ENCODE measurements around the gene TPX2.

TPX2 gene

GRCh38 chr20:31723319-31724078 is 15.6 kb upstream of the TPX2 start (continued):
- TF ChIP-seq BCL6B (tag by site-specific recombination; IDR thresholded peaks at IDR 0.05) (no peak), ZBTB44 (tag by site-specific recombination; IDR thresholded peaks at IDR 0.05) (0 out of 2 replicates have a peak, but pooled peaks have one; percentile 16), RBAK (tag by site-specific recombination; IDR thresholded peaks at IDR 0.05) (no peak), ZNF112 (tag by site-specific recombination; IDR thresholded peaks at IDR 0.05) (no peak), ZNF704 (tag by site-specific recombination; IDR thresholded peaks at IDR 0.05) (no peak), INSM2 (tag by site-specific recombination; IDR thresholded peaks at IDR 0.05) (0 out of 2 replicates have a peak, but pooled peaks have one; percentile 14), ZNF555 (tag by site-specific recombination; conservative IDR thresholded peaks at IDR 0.05) (no peak), FEZF1 (tag by site-specific recombination; IDR thresholded peaks at IDR 0.05) (no peak), EGR2 (tag by site-specific recombination; IDR thresholded peaks at IDR 0.05; ENCODE audit: low read depth) (peak; percentile 74), CTCF (tag by site-specific recombination; IDR thresholded peaks at IDR 0.05) (peak; percentile 81), MYNN (tag by site-specific recombination; IDR thresholded peaks at IDR 0.05; ENCODE audit: borderline replicate concordance) (no peak), ZNF629 (tag by site-specific recombination; IDR thresholded peaks at IDR 0.05) (peak; percentile 79), ZBTB6 (tag by site-specific recombination; IDR thresholded peaks at IDR 0.05) (no peak), IKZF3 (tag by site-specific recombination; IDR thresholded peaks at IDR 0.05) (peak; percentile 48; the same call in 1 of the 2 replicates), HOXD13 (CRISPR knock-in tag; IDR thresholded peaks at IDR 0.05; ENCODE audit: borderline replicate concordance) (no peak), ZNF843 (tag by site-specific recombination; IDR thresholded peaks at IDR 0.05) (no peak), ZNF18 (tag by site-specific recombination; IDR thresholded peaks at IDR 0.05) (no peak), ZSCAN5A (tag by site-specific recombination; IDR thresholded peaks at IDR 0.05) (peak; percentile 62; the same call in 1 of the 2 replicates), PRDM10 (tag by site-specific recombination; IDR thresholded peaks at IDR 0.05) (peak; percentile 44), PBX3 (CRISPR knock-in tag; IDR thresholded peaks at IDR 0.05) (peak; percentile 98)
